HCT116 (cell line): Measurements from ENCODE around the gene USP1. TPM values are rescaled to one million over a fixed set of nuclear protein-coding genes. Genes with fewer than 3 reads are reported as not detected.

Experiments
- ATAC-seq: fragments of 200-7000 bp; cut with Tn5 transposase; 2 replicates; pipeline ENCODE4 v1.9.1; 2020; ENCODE audit warnings: mild to moderate bottlenecking, moderate library complexity
- Bru-seq: library from RNA; stranded (reverse); fragments of 400-500 nt; gene quantifications from one replicate; lab custom pipeline; 2021; lab: Mats Ljungman, UMichigan
- BruChase-seq, 2 experiments: library from RNA; stranded (reverse); fragments of 400-500 nt; gene quantifications; one replicate each; lab custom pipeline; 2021; lab: Mats Ljungman, UMichigan
- BruUV-seq: library from RNA; stranded (reverse); fragments of 400-500 nt; replicated peaks from 2 replicates; lab custom pipeline; 2021; lab: Mats Ljungman, UMichigan
- CTCF ChIA-PET: fragments of 300-600 bp; sonication (Branson Sonifier 250); formaldehyde crosslinking; loops from one replicate; lab custom pipeline; 2021; ENCODE audit warnings: antibody characterized with exemption; lab: Charles Lee
- POLR2A ChIA-PET: fragments of 300-600, 350-600 bp; sonication (Branson Sonifier 250); formaldehyde crosslinking; loops from one replicate; lab custom pipeline; 2021; ENCODE audit warnings: antibody characterized with exemption; lab: Charles Lee
- RAD21 ChIA-PET, 2 experiments: fragments of 300-600 bp; sonication (Branson Sonifier 250); formaldehyde crosslinking; loops; one replicate each; lab custom pipeline; 2023; ENCODE audit warnings: low total read pairs in 2 of 2; ENCODE audit not compliant: uncharacterized antibody in 2 of 2, unreplicated experiment in 2 of 2, low non-redundant PET in 1 of 2; lab: Charles Lee
- DNase-seq: peaks from one replicate; pipeline ENCODE4 v3.0.0-alpha.2; 2010; ENCODE audit warnings: low read depth, low spot score
- H2AFZ ChIP-seq: fragments of 200-600 bp; shearing (Covaris generic), sonication (generic); 2 replicates; pipeline ENCODE4 v1.6.1; 2017; ENCODE audit warnings: low read depth, mixed run types, mixed read lengths, antibody characterized with exemption, low read length; ENCODE audit not compliant: poor library complexity, severe bottlenecking
- H3K27ac ChIP-seq: 2 replicates; pipeline ENCODE4 v1.5.1; 2012; ENCODE audit warnings: low read depth, low read length
- H3K27me3 ChIP-seq: fragments of 200-600 bp; sonication (generic); 2 replicates; pipeline ENCODE4 v1.6.1; 2016; ENCODE audit warnings: mixed run types, low read length, mixed read lengths; ENCODE audit not compliant: insufficient read depth
- H3K36me3 ChIP-seq, 2 experiments: fragments of 200-500 bp in 1 of 2; fragments of 200-600 bp in 1 of 2; sonication (Bioruptor generic) in 1 of 2; sonication (generic) in 1 of 2; 2 replicates each; pipeline versions ENCODE4 v1.5.1 to v1.6.1; 2014 to 2016; ENCODE audit warnings: low read length in 2 of 2, inconsistent platforms in 1 of 2, mixed read lengths in 1 of 2, mixed run types in 1 of 2; ENCODE audit not compliant: insufficient read depth in 2 of 2, control insufficient read depth in 1 of 2
- H3K4me1 ChIP-seq, 2 experiments: fragments of 200-600 bp in 1 of 2; sonication (generic) in 1 of 2; 2 replicates each; pipeline versions ENCODE4 v1.5.1 to v1.6.1; 2012 to 2017; ENCODE audit warnings: low read length in 2 of 2, inconsistent platforms in 1 of 2, mild to moderate bottlenecking in 1 of 2, mixed read lengths in 1 of 2, mixed run types in 1 of 2, moderate library complexity in 1 of 2; ENCODE audit not compliant: insufficient read depth in 2 of 2, control insufficient read depth in 1 of 2
- H3K4me2 ChIP-seq: fragments of 200-600 bp; sonication (generic); 2 replicates; pipeline ENCODE4 v1.6.1; 2017; ENCODE audit warnings: mixed run types, low read length, mixed read lengths
- H3K4me3 ChIP-seq, 2 experiments: fragments of 200-600 bp in 1 of 2; sonication (generic) in 1 of 2; replicated peaks in 1 of 2; 2 replicates each; pipeline ENCODE4 v1.5.1; 2011 to 2016; ENCODE audit warnings: low read length in 2 of 2, control low read depth in 1 of 2, low read depth in 1 of 2, mild to moderate bottlenecking in 1 of 2, mixed read lengths in 1 of 2, mixed run types in 1 of 2
- H3K79me2 ChIP-seq: fragments of 200-600 bp; sonication (generic); 2 replicates; pipeline ENCODE4 v1.6.1; 2017; ENCODE audit warnings: mild to moderate bottlenecking, mixed run types, low read length, moderate library complexity, mixed read lengths; ENCODE audit not compliant: insufficient read depth
- H3K9ac ChIP-seq: fragments of 200-600 bp; sonication (generic); 2 replicates; pipeline ENCODE4 v1.6.1; 2016; ENCODE audit warnings: low read length, mixed read lengths
- H3K9me2 ChIP-seq: fragments of 200-600 bp; sonication (generic), shearing (Covaris generic); 2 replicates; pipeline ENCODE4 v1.6.1; 2017; ENCODE audit warnings: mixed run types, mild to moderate bottlenecking, moderate library complexity; ENCODE audit not compliant: insufficient read depth
- H3K9me3 ChIP-seq, 2 experiments: fragments of 200-500 bp in 1 of 2; fragments of 200-600 bp in 1 of 2; sonication (Bioruptor generic) in 1 of 2; sonication (generic) in 1 of 2; 2 replicates each; pipeline ENCODE4 v1.6.1; 2014 to 2017; ENCODE audit warnings: low read length in 2 of 2, mixed read lengths in 2 of 2, inconsistent platforms in 1 of 2, low read depth in 1 of 2, mild to moderate bottlenecking in 1 of 2, mixed run types in 1 of 2, moderate library complexity in 1 of 2; ENCODE audit not compliant: control insufficient read depth in 1 of 2, insufficient read depth in 1 of 2
- H4K20me1 ChIP-seq: fragments of 200-600 bp; sonication (generic), shearing (Covaris generic); 2 replicates; pipeline ENCODE4 v1.6.1; 2017; ENCODE audit warnings: mixed run types, mild to moderate bottlenecking, moderate library complexity; ENCODE audit not compliant: insufficient read depth
- CBX3 ChIP-seq: IDR thresholded peaks from 2 replicates; pipeline ENCODE4 v1.6.1; 2012; ENCODE audit warnings: low read depth
- CEBPB ChIP-seq: IDR thresholded peaks from 2 replicates; pipeline ENCODE4 v1.6.1; 2012; ENCODE audit warnings: low read depth
- EZH2 ChIP-seq: fragments of 200-600 bp; sonication (generic); IDR thresholded peaks from 2 replicates; pipeline ENCODE4 v1.6.1; 2017; ENCODE audit warnings: antibody characterized with exemption, mixed run types
- EZH2phosphoT487 ChIP-seq: fragments of 200-600 bp; IDR thresholded peaks from 2 replicates; pipeline ENCODE4 v1.6.1; 2018; ENCODE audit warnings: antibody characterized with exemption, borderline replicate concordance
- FOSL1 ChIP-seq: IDR thresholded peaks from 2 replicates; pipeline ENCODE4 v1.6.1; 2012; ENCODE audit warnings: low read depth
- JUND ChIP-seq: IDR thresholded peaks from 2 replicates; pipeline ENCODE4 v1.6.1; 2012
- POLR2A ChIP-seq: IDR thresholded peaks from 2 replicates; pipeline ENCODE4 v1.7.0; 2011; ENCODE audit warnings: borderline replicate concordance; ENCODE audit not compliant: insufficient read depth, insufficient read length; ENCODE audit errors: extremely low read depth
- POLR2AphosphoS5 ChIP-seq: IDR thresholded peaks from 2 replicates; pipeline ENCODE4 v1.6.1; 2011; ENCODE audit warnings: mild to moderate bottlenecking, low read depth, low read length, moderate library complexity
- RAD21 ChIP-seq: IDR thresholded peaks from 2 replicates; pipeline ENCODE4 v1.6.1; 2012; ENCODE audit warnings: low read depth, mild to moderate bottlenecking
- SIN3A ChIP-seq: IDR thresholded peaks from 2 replicates; pipeline ENCODE4 v1.6.1; 2012; ENCODE audit warnings: low read depth
- SP1 ChIP-seq: IDR thresholded peaks from 2 replicates; pipeline ENCODE4 v1.6.1; 2012; ENCODE audit warnings: low read depth
- SRF ChIP-seq: IDR thresholded peaks from 2 replicates; pipeline ENCODE4 v1.6.1; 2012; ENCODE audit warnings: low read depth
- TCF7L2 ChIP-seq: IDR thresholded peaks from 2 replicates; pipeline ENCODE4 v1.7.0; 2011; ENCODE audit warnings: borderline replicate concordance, inconsistent platforms; ENCODE audit not compliant: insufficient read depth, insufficient read length; ENCODE audit errors: extremely low read depth
- YY1 ChIP-seq: IDR thresholded peaks from 2 replicates; pipeline ENCODE4 v1.6.1; 2011; ENCODE audit warnings: low read length, low read depth, moderate library complexity, mild to moderate bottlenecking; ENCODE audit not compliant: insufficient replicate concordance; ENCODE audit errors: extremely low read depth
- ZFX ChIP-seq: fragments of 450-650 bp; IDR thresholded peaks from 2 replicates; pipeline ENCODE4 v1.6.1; 2017
- ZNF274 ChIP-seq: fragments of 200-500 bp; sonication (Bioruptor generic); IDR thresholded peaks from 2 replicates; pipeline ENCODE4 v1.6.1; 2014; ENCODE audit warnings: mild to moderate bottlenecking, low read depth, low read length, inconsistent platforms
- intact Hi-C: fragments of 100-400 bp; cut with micrococcal nuclease; formaldehyde crosslinking; loops from 2 replicates; pipeline ENCODE4 v1.10.0; 2022
- long read RNA-seq: library from polyadenylated mRNA; unstranded; transcript quantifications from one replicate; pipeline ENCODE4 v2.0.0, GENCODE V29; 2021; ENCODE audit not compliant: unreplicated experiment
- polyA plus RNA-seq: library from polyadenylated mRNA; unstranded; fragments of >200 nt; gene quantifications from 2 replicates; pipeline ENCODE4 v1.2.1, GENCODE V29; 2012; ENCODE audit warnings: missing spikeins
- total RNA-seq: library from RNA; stranded (reverse); gene quantifications from one replicate; pipeline ENCODE4 v1.2.1, GENCODE V29; 2021; ENCODE audit not compliant: unreplicated experiment
- TF ChIP-seq, protein P1 (sequence below): IDR thresholded peaks from 2 replicates; pipeline ENCODE4 v1.6.1; 2012
- TF ChIP-seq, protein P2 (sequence below), 3 experiments: fragments of 200-600 bp in 1 of 3; sonication (generic) in 1 of 3; IDR thresholded peaks in 2 of 3; conservative IDR thresholded peaks in 1 of 3; 2 replicates each; pipeline ENCODE4 v1.5.1; 2012 to 2017; ENCODE audit warnings: low read depth in 2 of 3, low read length in 2 of 3, antibody characterized with exemption in 1 of 3, borderline replicate concordance in 1 of 3, control low read depth in 1 of 3, mild to moderate bottlenecking in 1 of 3, mixed read lengths in 1 of 3, mixed run types in 1 of 3, moderate library complexity in 1 of 3; ENCODE audit not compliant: insufficient read depth in 1 of 3
- TF ChIP-seq, protein P3 (sequence below): IDR thresholded peaks from 2 replicates; pipeline ENCODE4 v1.6.1; 2012

The USP1 gene, protein sequence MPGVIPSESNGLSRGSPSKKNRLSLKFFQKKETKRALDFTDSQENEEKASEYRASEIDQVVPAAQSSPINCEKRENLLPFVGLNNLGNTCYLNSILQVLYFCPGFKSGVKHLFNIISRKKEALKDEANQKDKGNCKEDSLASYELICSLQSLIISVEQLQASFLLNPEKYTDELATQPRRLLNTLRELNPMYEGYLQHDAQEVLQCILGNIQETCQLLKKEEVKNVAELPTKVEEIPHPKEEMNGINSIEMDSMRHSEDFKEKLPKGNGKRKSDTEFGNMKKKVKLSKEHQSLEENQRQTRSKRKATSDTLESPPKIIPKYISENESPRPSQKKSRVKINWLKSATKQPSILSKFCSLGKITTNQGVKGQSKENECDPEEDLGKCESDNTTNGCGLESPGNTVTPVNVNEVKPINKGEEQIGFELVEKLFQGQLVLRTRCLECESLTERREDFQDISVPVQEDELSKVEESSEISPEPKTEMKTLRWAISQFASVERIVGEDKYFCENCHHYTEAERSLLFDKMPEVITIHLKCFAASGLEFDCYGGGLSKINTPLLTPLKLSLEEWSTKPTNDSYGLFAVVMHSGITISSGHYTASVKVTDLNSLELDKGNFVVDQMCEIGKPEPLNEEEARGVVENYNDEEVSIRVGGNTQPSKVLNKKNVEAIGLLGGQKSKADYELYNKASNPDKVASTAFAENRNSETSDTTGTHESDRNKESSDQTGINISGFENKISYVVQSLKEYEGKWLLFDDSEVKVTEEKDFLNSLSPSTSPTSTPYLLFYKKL
- 37.8 TPM for total RNA-seq
- polyA plus RNA-seq: 8.7 and 13.4 TPM in 2 replicates
- Bru-seq, nascent RNA: percentile 94 among the genes with signal in this experiment
- BruChase-seq, experiment 1, labeled RNA remaining after a 6-hour chase: percentile 97 among the genes with signal in this experiment
- BruChase-seq, experiment 2, labeled RNA remaining after a 2-hour chase: percentile 96 among the genes with signal in this experiment
- long read RNA-seq, transcript USP1-201 (9 exons, 3,996 nt): major isoform, 38 of 84 reads
- long read RNA-seq, partial matches to known transcripts: 29 of 84 reads
- long read RNA-seq, other reads (novel, unspliced or antisense): 15 of 84 reads

DNA sequence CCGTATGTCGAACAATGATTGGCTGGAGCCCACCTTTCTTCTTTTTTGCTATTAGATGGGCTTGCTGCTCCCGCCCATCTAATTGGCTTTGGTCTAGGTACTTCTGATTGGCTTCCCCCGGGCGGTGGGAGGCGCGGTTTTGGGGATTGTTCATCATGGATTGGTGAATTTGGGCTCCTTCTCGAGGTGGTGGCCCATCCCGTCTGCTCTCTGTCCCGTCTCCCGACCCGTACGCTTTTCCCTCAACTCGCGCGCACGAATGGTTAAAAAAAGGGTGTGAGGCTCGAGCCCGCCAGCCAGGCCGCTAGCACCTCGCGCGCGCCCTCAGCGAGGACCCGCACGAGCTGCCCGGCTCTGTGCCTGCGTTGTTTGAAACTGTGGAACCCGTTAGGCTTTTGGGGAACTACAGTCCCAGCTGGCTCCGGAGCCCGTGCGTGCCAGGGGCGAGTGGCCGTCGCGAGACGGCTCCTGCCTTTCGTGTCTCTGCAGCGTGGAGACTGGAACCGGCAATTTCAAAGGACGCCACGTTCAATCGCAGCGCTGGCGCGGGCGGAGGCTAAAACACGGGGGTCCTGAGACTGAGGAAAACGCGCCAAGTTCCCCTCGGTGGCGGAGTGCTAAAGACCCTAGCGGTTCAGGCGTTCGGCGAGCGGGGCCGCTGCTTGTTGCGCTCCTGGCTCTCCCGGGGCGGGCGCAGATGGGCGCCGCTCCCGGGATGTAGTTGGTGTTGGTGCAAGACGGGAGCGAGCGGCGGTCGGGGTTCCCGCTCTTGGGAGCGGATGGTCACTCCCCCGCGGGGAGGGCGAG, at the start of gene USP1:
Gene USP1, plus strand, starts transcription at position 584 of the 807 bp plus-strand sequence. CDS start 2,819 bp downstream, outside the sequence.
- Histone ChIP-seq H2AFZ (no peak within 1 kb of the TSS), H3K9me3 (no peaks in the 10 kb centered on the region), H3K9me2 (no peaks in the 10 kb centered on the region), H3K36me3 (peaks cover 0 to 14% of the 10 kb centered on the region in 2 experiments; a peak in 2 of 4 replicates), H3K4me2 (peak within 1 kb of the TSS; percentile 80), H3K4me3 (peak within 1 kb of the TSS; percentile 93 to 98), H4K20me1 (peaks cover 11% of the 10 kb centered on the region; the same call in 1 of the 2 replicates), H3K27me3 (no peaks in the 10 kb centered on the region), H3K9ac (peak within 1 kb of the TSS; percentile 99), H3K27ac (peak within 1 kb of the TSS; percentile 98), H3K4me1 (peaks cover 6 to 21% of the 10 kb centered on the region in 2 experiments; a peak in 3 of 4 replicates), H3K79me2 (peaks cover 56% of the 10 kb centered on the region)
- ChIA-PET POLR2A (interaction anchor here (1.3 to 1.4 kb wide), 2 partner anchors 9 to 13 kb away, joined by 3 to 4 read pairs; no protein-coding TSS in a partner anchor), RAD21 (interaction anchor here in 1 of 2 experiments (0.7 kb wide), 1 partner anchor 261 kb away, joined by 3 read pairs; no protein-coding TSS in a partner anchor), CTCF (no interaction called here)
- TSS peak; percentile 47 for BruUV-seq
- intact Hi-C loops: loop anchor here (1.0 to 2.0 kb wide), 2 partner anchors 252 to 310 kb away; partner anchors contain the start of gene DOCK7
- DNase-seq: peak; percentile 99
- ATAC-seq: peak; percentile 88
- TF ChIP-seq, protein P1, sequence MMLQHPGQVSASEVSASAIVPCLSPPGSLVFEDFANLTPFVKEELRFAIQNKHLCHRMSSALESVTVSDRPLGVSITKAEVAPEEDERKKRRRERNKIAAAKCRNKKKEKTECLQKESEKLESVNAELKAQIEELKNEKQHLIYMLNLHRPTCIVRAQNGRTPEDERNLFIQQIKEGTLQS: no peak
- TF ChIP-seq CEBPB (no peak), YY1 (peak; percentile 52), RAD21 (no peak), SRF (peak; percentile 56; the same call in 1 of the 2 replicates), CBX3 (peak; percentile 93), SP1 (peak; percentile 92), ZNF274 (no peak), EZH2phosphoT487 (no peak), FOSL1 (0 out of 2 replicates have a peak, but pooled peaks have one; percentile 5), POLR2AphosphoS5 (no peak; the same call in 1 of the 2 replicates), EZH2 (no peak), TCF7L2 (peak; percentile 52), JUND (no peak), SIN3A (no peak; the same call in 1 of the 2 replicates), ZFX (no peak), POLR2A (peak; percentile 65)
- TF ChIP-seq, protein P2, sequence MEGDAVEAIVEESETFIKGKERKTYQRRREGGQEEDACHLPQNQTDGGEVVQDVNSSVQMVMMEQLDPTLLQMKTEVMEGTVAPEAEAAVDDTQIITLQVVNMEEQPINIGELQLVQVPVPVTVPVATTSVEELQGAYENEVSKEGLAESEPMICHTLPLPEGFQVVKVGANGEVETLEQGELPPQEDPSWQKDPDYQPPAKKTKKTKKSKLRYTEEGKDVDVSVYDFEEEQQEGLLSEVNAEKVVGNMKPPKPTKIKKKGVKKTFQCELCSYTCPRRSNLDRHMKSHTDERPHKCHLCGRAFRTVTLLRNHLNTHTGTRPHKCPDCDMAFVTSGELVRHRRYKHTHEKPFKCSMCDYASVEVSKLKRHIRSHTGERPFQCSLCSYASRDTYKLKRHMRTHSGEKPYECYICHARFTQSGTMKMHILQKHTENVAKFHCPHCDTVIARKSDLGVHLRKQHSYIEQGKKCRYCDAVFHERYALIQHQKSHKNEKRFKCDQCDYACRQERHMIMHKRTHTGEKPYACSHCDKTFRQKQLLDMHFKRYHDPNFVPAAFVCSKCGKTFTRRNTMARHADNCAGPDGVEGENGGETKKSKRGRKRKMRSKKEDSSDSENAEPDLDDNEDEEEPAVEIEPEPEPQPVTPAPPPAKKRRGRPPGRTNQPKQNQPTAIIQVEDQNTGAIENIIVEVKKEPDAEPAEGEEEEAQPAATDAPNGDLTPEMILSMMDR (IDR thresholded peaks at IDR 0.05 in 2 of 3, conservative IDR thresholded peaks at IDR 0.05 in 1 of 3; ENCODE audit: borderline replicate concordance in 1 of 3, insufficient read depth in 1 of 3, low read depth in 2 of 3, low read length in 2 of 3): no peak
- TF ChIP-seq, protein P3, sequence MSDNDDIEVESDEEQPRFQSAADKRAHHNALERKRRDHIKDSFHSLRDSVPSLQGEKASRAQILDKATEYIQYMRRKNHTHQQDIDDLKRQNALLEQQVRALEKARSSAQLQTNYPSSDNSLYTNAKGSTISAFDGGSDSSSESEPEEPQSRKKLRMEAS: peak; percentile 97
